Liver (tissue), 9 donors: ENCODE measurements around the gene APOL2. TPM values are rescaled to one million over a fixed set of nuclear protein-coding genes. Genes with fewer than 3 reads are reported as not detected.
A peak's percentile ranks its signal among the peaks of the same experiment; 100 is the strongest.

Source experiments
- DNase-seq: peaks from one replicate; pipeline ENCODE4 v3.0.0-alpha.2; 2017; ENCODE audit warnings: low spot score
- H3K27ac ChIP-seq, 2 donors: one replicate each; pipeline ENCODE4 v1.7.0; 2013; ENCODE audit warnings: inconsistent platforms in 2 of 2, low read length in 2 of 2, control low read depth in 1 of 2, low read depth in 1 of 2, mild to moderate bottlenecking in 1 of 2
- H3K27me3 ChIP-seq, 4 donors: one replicate each; pipeline versions ENCODE4 v1.6.1 to v1.7.0; 2013; ENCODE audit warnings: low read length in 3 of 4, inconsistent platforms in 1 of 4, mild to moderate bottlenecking in 1 of 4, moderate library complexity in 1 of 4; ENCODE audit not compliant: control insufficient read depth in 4 of 4, insufficient read depth in 4 of 4
- H3K36me3 ChIP-seq, 4 donors: one replicate each; pipeline versions ENCODE4 v1.6.1 to v1.7.0; 2013; ENCODE audit warnings: low read length in 3 of 4, mild to moderate bottlenecking in 3 of 4, low read depth in 1 of 4, moderate library complexity in 1 of 4; ENCODE audit not compliant: control insufficient read depth in 4 of 4, insufficient read depth in 3 of 4
- H3K4me1 ChIP-seq, 4 donors: one replicate each; pipeline versions ENCODE4 v1.6.1 to v1.7.0; 2013; ENCODE audit warnings: low read length in 3 of 4, mild to moderate bottlenecking in 3 of 4, moderate library complexity in 1 of 4; ENCODE audit not compliant: control insufficient read depth in 4 of 4, insufficient read depth in 4 of 4
- H3K4me3 ChIP-seq, 3 donors: one replicate each; pipeline versions ENCODE4 v1.6.1 to v1.7.0; 2013; ENCODE audit warnings: low read length in 3 of 3, control low read depth in 1 of 3, low read depth in 1 of 3, mild to moderate bottlenecking in 1 of 3
- H3K9ac ChIP-seq, 2 donors: one replicate each; pipeline ENCODE4 v1.7.0; 2013; ENCODE audit warnings: low read length in 2 of 2, mild to moderate bottlenecking in 2 of 2, moderate library complexity in 2 of 2, control low read depth in 1 of 2, low read depth in 1 of 2
- H3K9me3 ChIP-seq, 4 donors: one replicate each; pipeline versions ENCODE4 v1.6.1 to v1.7.0; 2013; ENCODE audit warnings: low read length in 3 of 4; ENCODE audit not compliant: control insufficient read depth in 4 of 4
- ATF3 ChIP-seq: IDR thresholded peaks from 2 replicates; pipeline ENCODE4 v1.6.1; 2016; ENCODE audit warnings: antibody characterized with exemption
- EGR1 ChIP-seq, 2 donors: IDR thresholded peaks; 2 replicates each; pipeline ENCODE4 v1.6.1; 2016 to 2018; ENCODE audit warnings: antibody characterized with exemption in 2 of 2, low read depth in 2 of 2
- FOXA1 ChIP-seq: IDR thresholded peaks from 2 replicates; pipeline ENCODE4 v1.6.1; 2016; ENCODE audit warnings: antibody characterized with exemption
- GABPA ChIP-seq, 2 donors: IDR thresholded peaks in 1 of 2; conservative IDR thresholded peaks in 1 of 2; 2 replicates each; pipeline ENCODE4 v1.6.1; 2016; ENCODE audit warnings: antibody characterized with exemption in 2 of 2, mild to moderate bottlenecking in 1 of 2, moderate library complexity in 1 of 2
- HNF4A ChIP-seq, 2 donors: conservative IDR thresholded peaks; 2 replicates each; pipeline ENCODE4 v1.6.1; 2016; ENCODE audit warnings: antibody characterized with exemption in 2 of 2, mild to moderate bottlenecking in 2 of 2
- HNF4G ChIP-seq: IDR thresholded peaks from 2 replicates; pipeline ENCODE4 v1.6.1; 2016; ENCODE audit warnings: antibody characterized with exemption
- JUND ChIP-seq, 2 donors: IDR thresholded peaks; 2 replicates each; pipeline ENCODE4 v1.6.1; 2016; ENCODE audit warnings: antibody characterized with exemption in 2 of 2
- MAX ChIP-seq: IDR thresholded peaks from 2 replicates; pipeline ENCODE4 v1.6.1; 2016; ENCODE audit warnings: antibody characterized with exemption
- NR2F2 ChIP-seq: IDR thresholded peaks from 2 replicates; pipeline ENCODE4 v1.6.1; 2016; ENCODE audit warnings: antibody characterized with exemption
- RAD21 ChIP-seq, 2 donors: IDR thresholded peaks; 2 replicates each; pipeline ENCODE4 v1.6.1; 2016; ENCODE audit warnings: antibody characterized with exemption in 2 of 2, mild to moderate bottlenecking in 2 of 2
- REST ChIP-seq: IDR thresholded peaks from 2 replicates; pipeline ENCODE4 v1.6.1; 2016; ENCODE audit warnings: antibody characterized with exemption, mild to moderate bottlenecking
- RXRA ChIP-seq, 2 donors: IDR thresholded peaks; 2 replicates each; pipeline ENCODE4 v1.6.1; 2017 to 2018; ENCODE audit warnings: antibody characterized with exemption in 2 of 2, mild to moderate bottlenecking in 1 of 2
- SP1 ChIP-seq: IDR thresholded peaks from 2 replicates; pipeline ENCODE4 v1.6.1; 2018; ENCODE audit warnings: antibody characterized with exemption, mild to moderate bottlenecking
- TAF1 ChIP-seq: conservative IDR thresholded peaks from 2 replicates; pipeline ENCODE4 v1.6.1; 2016; ENCODE audit warnings: antibody characterized with exemption, mild to moderate bottlenecking
- YY1 ChIP-seq: IDR thresholded peaks from 2 replicates; pipeline ENCODE4 v1.6.1; 2016; ENCODE audit warnings: antibody characterized with exemption, mild to moderate bottlenecking
- WGBS: extraction: QIAGEN DNeasy Blood & Tissue Kit; methylation state at CpG from one replicate; pipeline ENCODE4 v1.1.7; 2013; 5-methylcytosine and 5-hydroxymethylcytosine counted together
- polyA plus RNA-seq, 2 donors: library from polyadenylated mRNA; stranded (reverse) in 1 of 2; unstranded in 1 of 2; fragments of 200-250 nt in 1 of 2; fragments of >200 nt in 1 of 2; fragmentation: Nextera tagmentation in 1 of 2; extraction: Ambion mirVana in 1 of 2; gene quantifications; one replicate each; pipeline versions ENCODE4 v1.2.1 to v1.2.3, GENCODE V29; 2013 to 2015
- total RNA-seq, 2 donors: library from RNA; depleted of rRNA; stranded (reverse); fragments of >200 nt; gene quantifications; one replicate each; pipeline ENCODE4 v1.2.3, GENCODE V29; 2014
- TF ChIP-seq, protein P1 (sequence below): fragments of 150-350 bp; IDR thresholded peaks from 2 replicates; pipeline ENCODE4 v1.5.1; 2017; ENCODE audit warnings: improper control_type of control experiment, low read depth, low read length; ENCODE audit not compliant: missing input control
- TF ChIP-seq, protein P2 (sequence below): IDR thresholded peaks from 2 replicates; pipeline ENCODE4 v1.6.1; 2016; ENCODE audit warnings: antibody characterized with exemption
- donor health status: healthy.
- donor health status: healthy.
- donor health status: healthy.
- donor health status: healthy.
- donor health status: healthy.

Gene APOL2
- total and polyA plus RNA-seq, 4 donors, result 14.3 to 77.2 (median 21.7) TPM

DNA sequence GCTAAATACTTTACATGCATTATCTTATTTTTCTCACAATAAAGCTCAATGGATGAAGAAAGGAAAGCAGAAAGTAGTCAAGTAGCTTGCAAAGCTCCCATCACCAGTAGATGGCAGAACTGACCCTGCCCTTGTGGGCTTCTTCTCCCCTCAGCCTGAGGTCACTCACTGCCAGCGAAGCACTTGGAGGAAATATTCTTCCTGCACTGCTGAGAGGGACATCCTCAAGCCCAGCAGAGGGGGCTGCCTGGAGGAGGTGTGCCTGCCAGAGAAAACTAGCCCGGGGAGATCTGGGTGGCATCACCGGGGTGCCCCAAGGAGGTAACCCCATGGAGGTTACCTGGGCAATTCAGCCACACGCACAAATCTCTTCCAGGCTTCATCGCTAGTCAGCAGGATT, 44.4 kb downstream of the APOL2 start:
- 59% methylated on average over 5 of the region's 5 CpGs for WGBS
- Histone ChIP-seq H3K9ac (no peak overlapping the region), H3K27me3 (no peaks in the 10 kb centered on the region), H3K36me3 (no peaks in the 10 kb centered on the region), H3K9me3 (no peaks in the 10 kb centered on the region), H3K4me3 (no peak overlapping the region), H3K27ac (no peak overlapping the region), H3K4me1 (peaks cover 2 to 38% (median 27%) of the 10 kb centered on the region in 4 donors)
- DNase-seq, result no peak
- TF ChIP-seq HNF4G (no peak), RXRA (IDR thresholded peaks at IDR 0.05) (peak in 1 of 2 donors; percentile 39), GABPA (IDR thresholded peaks at IDR 0.05 in 1 of 2, conservative IDR thresholded peaks at IDR 0.05 in 1 of 2) (no peak), HNF4A (conservative IDR thresholded peaks at IDR 0.05) (peak in 1 of 2 donors; percentile 15), JUND (IDR thresholded peaks at IDR 0.05) (no peak), ATF3 (no peak), NR2F2 (peak; percentile 54), RAD21 (IDR thresholded peaks at IDR 0.05) (peak; percentile 89 to 92), SP1 (no peak)
- TF ChIP-seq, protein P1, sequence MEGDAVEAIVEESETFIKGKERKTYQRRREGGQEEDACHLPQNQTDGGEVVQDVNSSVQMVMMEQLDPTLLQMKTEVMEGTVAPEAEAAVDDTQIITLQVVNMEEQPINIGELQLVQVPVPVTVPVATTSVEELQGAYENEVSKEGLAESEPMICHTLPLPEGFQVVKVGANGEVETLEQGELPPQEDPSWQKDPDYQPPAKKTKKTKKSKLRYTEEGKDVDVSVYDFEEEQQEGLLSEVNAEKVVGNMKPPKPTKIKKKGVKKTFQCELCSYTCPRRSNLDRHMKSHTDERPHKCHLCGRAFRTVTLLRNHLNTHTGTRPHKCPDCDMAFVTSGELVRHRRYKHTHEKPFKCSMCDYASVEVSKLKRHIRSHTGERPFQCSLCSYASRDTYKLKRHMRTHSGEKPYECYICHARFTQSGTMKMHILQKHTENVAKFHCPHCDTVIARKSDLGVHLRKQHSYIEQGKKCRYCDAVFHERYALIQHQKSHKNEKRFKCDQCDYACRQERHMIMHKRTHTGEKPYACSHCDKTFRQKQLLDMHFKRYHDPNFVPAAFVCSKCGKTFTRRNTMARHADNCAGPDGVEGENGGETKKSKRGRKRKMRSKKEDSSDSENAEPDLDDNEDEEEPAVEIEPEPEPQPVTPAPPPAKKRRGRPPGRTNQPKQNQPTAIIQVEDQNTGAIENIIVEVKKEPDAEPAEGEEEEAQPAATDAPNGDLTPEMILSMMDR, result peak; percentile 66

DNA sequence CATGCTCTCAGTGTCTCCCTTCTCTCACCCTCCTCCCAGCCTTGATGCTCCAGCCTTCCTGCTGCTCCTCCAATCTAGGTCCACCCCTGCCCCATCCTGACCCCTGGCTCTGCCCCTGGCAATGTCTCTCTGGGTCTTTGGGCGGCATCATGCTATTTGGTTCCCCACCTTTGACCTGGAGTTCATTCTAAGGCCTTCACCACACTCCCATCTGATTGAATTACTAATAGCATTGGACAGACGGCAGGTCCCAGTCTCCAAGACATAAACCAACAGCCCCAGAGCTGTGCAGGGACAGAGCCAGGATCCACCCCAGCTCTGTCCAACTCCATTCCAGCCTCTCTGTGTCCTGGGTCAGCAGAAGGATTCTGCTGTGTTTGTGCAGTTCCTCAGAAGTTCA, 44.9 kb downstream of the APOL2 start:
- Histone ChIP-seq H3K4me3 (no peak overlapping the region), H3K9ac (no peak overlapping the region), H3K9me3 (no peaks in the 10 kb centered on the region), H3K36me3 (no peaks in the 10 kb centered on the region), H3K27ac (no peak overlapping the region), H3K4me1 (peaks cover 2 to 38% (median 27%) of the 10 kb centered on the region in 4 donors), H3K27me3 (no peaks in the 10 kb centered on the region)
- DNase-seq, result no peak
- TF ChIP-seq YY1 (no peak), JUND (IDR thresholded peaks at IDR 0.05) (no peak)
- WGBS, result 79% methylated on average over 2 of the region's 2 CpGs

DNA sequence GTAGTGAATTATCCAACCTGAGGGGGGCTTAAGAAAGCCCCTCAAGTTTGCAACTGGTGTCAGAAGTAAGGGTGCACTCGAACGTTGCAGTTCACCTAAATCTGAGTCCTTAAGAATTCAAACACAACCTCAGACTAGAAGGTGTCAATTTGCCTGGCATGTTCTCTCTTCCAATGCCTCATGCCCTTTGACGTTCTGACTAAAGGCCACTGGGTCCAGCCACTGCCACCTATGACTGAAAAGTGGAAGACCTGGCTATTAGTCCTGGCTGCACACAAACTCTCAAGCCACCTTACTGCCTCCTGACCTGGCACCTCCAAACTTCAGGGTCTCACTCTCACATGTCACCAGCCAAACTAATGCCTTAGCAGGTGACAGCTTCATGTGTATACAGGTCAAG, 45.8 kb downstream of the APOL2 start:
- Histone ChIP-seq H3K36me3 (no peaks in the 10 kb centered on the region), H3K4me1 (peaks cover 2 to 33% (median 23%) of the 10 kb centered on the region in 4 donors), H3K4me3 (no peak overlapping the region), H3K9ac (no peak overlapping the region), H3K9me3 (no peaks in the 10 kb centered on the region), H3K27me3 (no peaks in the 10 kb centered on the region), H3K27ac (no peak overlapping the region)
- DNase-seq, result no peak
- 34% methylated on average over 3 of the region's 3 CpGs for WGBS
- TF ChIP-seq, protein P2, sequence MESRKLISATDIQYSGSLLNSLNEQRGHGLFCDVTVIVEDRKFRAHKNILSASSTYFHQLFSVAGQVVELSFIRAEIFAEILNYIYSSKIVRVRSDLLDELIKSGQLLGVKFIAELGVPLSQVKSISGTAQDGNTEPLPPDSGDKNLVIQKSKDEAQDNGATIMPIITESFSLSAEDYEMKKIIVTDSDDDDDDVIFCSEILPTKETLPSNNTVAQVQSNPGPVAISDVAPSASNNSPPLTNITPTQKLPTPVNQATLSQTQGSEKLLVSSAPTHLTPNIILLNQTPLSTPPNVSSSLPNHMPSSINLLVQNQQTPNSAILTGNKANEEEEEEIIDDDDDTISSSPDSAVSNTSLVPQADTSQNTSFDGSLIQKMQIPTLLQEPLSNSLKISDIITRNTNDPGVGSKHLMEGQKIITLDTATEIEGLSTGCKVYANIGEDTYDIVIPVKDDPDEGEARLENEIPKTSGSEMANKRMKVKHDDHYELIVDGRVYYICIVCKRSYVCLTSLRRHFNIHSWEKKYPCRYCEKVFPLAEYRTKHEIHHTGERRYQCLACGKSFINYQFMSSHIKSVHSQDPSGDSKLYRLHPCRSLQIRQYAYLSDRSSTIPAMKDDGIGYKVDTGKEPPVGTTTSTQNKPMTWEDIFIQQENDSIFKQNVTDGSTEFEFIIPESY, result no peak
- no peak for TF ChIP-seq REST
- TF ChIP-seq EGR1 (IDR thresholded peaks at IDR 0.05; ENCODE audit: low read depth in 2 of 2), result no peak
- no peak for TF ChIP-seq NR2F2
- no peak for TF ChIP-seq YY1
- no peak for TF ChIP-seq TAF1
- TF ChIP-seq GABPA (IDR thresholded peaks at IDR 0.05 in 1 of 2, conservative IDR thresholded peaks at IDR 0.05 in 1 of 2), result no peak
- no peak for TF ChIP-seq FOXA1
- TF ChIP-seq MAX, result peak; percentile 95
- peak; percentile 70 for TF ChIP-seq HNF4G
- TF ChIP-seq RAD21 (IDR thresholded peaks at IDR 0.05), result peak; percentile 33 to 35
- TF ChIP-seq SP1, result peak; percentile 58
- TF ChIP-seq ATF3, result no peak
- TF ChIP-seq, protein P1, result no peak
